ENCODE measurements around the gene MAP3K19.

- no peak for TF ChIP-seq CTCF (IDR thresholded peaks at IDR 0.05)
- TF ChIP-seq E2F4 (CRISPR knock-in tag; IDR thresholded peaks at IDR 0.05; ENCODE audit: borderline replicate concordance, low read depth): no peak
- TF ChIP-seq NR2C2 (CRISPR knock-in tag; IDR thresholded peaks at IDR 0.05): no peak
These were observed 39.0 kb upstream of the MAP3K19 start for GRCh38 chr2:135086222-135086621.

All from WTC11 (cell line).